ENCODE measurements around the gene JAG1. TPM values are rescaled to one million over a fixed set of nuclear protein-coding genes. Genes with fewer than 3 reads are reported as not detected.

The JAG1 gene
- total and polyA plus RNA-seq, 7 experiments from 2014 or later, result 0.07 to 7.0 (median 0.62) TPM; not detected in 2

GRCh38 chr20:10716855-10717254 lies 43.1 kb upstream of the JAG1 start:
- Histone ChIP-seq H3K4me3 (ENCODE audit: low read length) (no peak overlapping the region), H3K9me3 (ENCODE audit: control insufficient read depth in 2 of 3, low read length in 3 of 3) (no peaks in the 10 kb centered on the region), H3K36me3 (ENCODE audit: control insufficient read depth in 2 of 3, insufficient read depth in 3 of 3, low read length in 3 of 3) (no peaks in the 10 kb centered on the region), H3K4me1 (ENCODE audit: control insufficient read depth in 2 of 2, insufficient read depth in 2 of 2, low read length in 2 of 2) (no peaks in the 10 kb centered on the region), H3K27ac (ENCODE audit: low read depth, low read length) (no peak overlapping the region), H3K27me3 (ENCODE audit: control insufficient read depth in 2 of 2, insufficient read depth in 2 of 2, low read length in 2 of 2) (no peaks in the 10 kb centered on the region)
- peaks cover 8 to 45% (median 25%) of the 10 kb centered on the region in 5 donors for H3K27me3 Mint-ChIP-seq
- intact Hi-C loops (cut with micrococcal nuclease), result no loop called here
- no peaks in the 10 kb centered on the region for H3K36me3 Mint-ChIP-seq
- DNase-seq, result no peak
- H3K27ac Mint-ChIP-seq, result no peak overlapping the region
- H3K4me1 Mint-ChIP-seq, result no peaks in the 10 kb centered on the region
- no peaks in the 10 kb centered on the region for H3K9me3 Mint-ChIP-seq
- CTCF ChIA-PET, result no interaction called here
- H3K4me3 Mint-ChIP-seq, result no peak overlapping the region
- POLR2A ChIA-PET, result no interaction called here
- no peak for ATAC-seq

DNA sequence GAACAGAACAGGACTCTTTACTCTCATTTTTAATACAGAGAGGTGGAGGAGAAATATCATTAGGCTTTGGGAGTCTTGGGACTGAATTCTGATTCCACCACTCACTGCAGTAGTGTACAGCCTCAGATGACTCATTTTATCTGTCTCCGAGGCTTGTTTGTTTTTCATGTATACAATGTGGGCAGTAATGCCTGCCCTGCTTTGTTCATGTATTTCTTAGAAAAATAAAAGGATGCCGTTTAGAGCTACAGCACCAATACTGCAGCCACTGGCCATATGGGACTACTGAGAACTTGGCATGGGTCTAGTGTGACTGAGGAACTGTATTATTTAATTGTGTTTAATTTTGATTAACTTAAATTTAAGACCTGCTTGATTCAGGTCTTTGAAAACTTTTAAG lies 41.2 kb upstream of the JAG1 start:
- no peak overlapping the region for H3K4me3 ChIP-seq (ENCODE audit: low read length)
- ATAC-seq (no peak), DNase-seq (no peak)
- H3K4me1 ChIP-seq (ENCODE audit: control insufficient read depth in 2 of 2, insufficient read depth in 2 of 2, low read length in 2 of 2), result no peaks in the 10 kb centered on the region
- no peaks in the 10 kb centered on the region for H3K4me1 Mint-ChIP-seq
- H3K4me3 Mint-ChIP-seq, result no peak overlapping the region
- no peaks in the 10 kb centered on the region for H3K9me3 Mint-ChIP-seq
- H3K36me3 ChIP-seq (ENCODE audit: control insufficient read depth in 2 of 3, insufficient read depth in 3 of 3, low read length in 3 of 3), result no peaks in the 10 kb centered on the region
- no peaks in the 10 kb centered on the region for H3K36me3 Mint-ChIP-seq
- no peaks in the 10 kb centered on the region for H3K27me3 ChIP-seq (ENCODE audit: control insufficient read depth in 2 of 2, insufficient read depth in 2 of 2, low read length in 2 of 2)
- no peak overlapping the region for H3K27ac ChIP-seq (ENCODE audit: low read depth, low read length)
- no peaks in the 10 kb centered on the region for H3K9me3 ChIP-seq (ENCODE audit: control insufficient read depth in 2 of 3, low read length in 3 of 3)
- H3K27ac Mint-ChIP-seq, result no peak overlapping the region
- intact Hi-C loops (cut with micrococcal nuclease), result no loop called here
- POLR2A ChIA-PET, result no interaction called here
- CTCF ChIA-PET, result interaction anchor here (0.6 kb wide), 1 partner anchor 1965 kb away, joined by 3 read pairs; no protein-coding TSS in a partner anchor
- peaks cover 3 to 30% (median 17%) of the 10 kb centered on the region in 5 donors for H3K27me3 Mint-ChIP-seq

DNA sequence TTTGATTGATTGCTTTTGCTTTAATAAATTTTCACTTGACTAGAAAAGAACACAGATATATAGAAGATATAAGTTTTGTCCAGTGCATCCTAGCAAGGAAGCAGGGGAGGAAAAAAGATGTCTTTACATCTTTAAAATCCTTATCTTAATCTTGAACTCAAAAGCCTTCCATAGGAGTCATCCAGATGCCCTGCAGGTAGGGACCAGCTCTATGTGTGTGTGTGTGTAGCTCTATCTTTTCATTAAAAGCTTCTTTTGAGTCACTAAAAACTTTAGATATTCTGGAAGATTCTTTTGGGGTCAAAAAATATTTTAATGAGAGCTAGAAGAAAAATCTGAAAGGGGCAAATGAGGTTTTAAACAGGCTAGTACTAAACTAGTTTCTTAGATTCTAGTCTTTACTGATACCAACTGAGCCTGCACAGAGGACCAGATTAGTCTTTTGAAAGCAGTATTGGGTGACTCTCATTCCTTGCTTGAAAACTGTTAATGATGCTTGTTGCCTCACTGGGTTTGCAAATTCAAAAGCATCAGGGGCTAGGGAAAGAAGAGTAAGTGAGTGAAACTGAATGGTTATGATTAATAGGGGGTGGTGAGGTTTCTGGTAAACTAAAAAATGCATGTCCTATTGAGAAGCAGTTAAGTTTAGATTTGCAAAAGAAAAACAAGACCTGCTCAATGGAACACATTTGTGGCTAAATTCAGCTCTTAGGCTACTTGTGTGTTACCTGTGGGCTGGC lies 40.6 kb upstream of the JAG1 start:
- Histone ChIP-seq H3K27me3 (ENCODE audit: control insufficient read depth in 2 of 2, insufficient read depth in 2 of 2, low read length in 2 of 2) (no peaks in the 10 kb centered on the region), H3K36me3 (ENCODE audit: control insufficient read depth in 2 of 3, insufficient read depth in 3 of 3, low read length in 3 of 3) (no peaks in the 10 kb centered on the region), H3K4me1 (ENCODE audit: control insufficient read depth in 2 of 2, insufficient read depth in 2 of 2, low read length in 2 of 2) (no peaks in the 10 kb centered on the region), H3K4me3 (ENCODE audit: low read length) (no peak overlapping the region), H3K27ac (ENCODE audit: low read depth, low read length) (no peak overlapping the region), H3K9me3 (ENCODE audit: control insufficient read depth in 2 of 3, low read length in 3 of 3) (no peaks in the 10 kb centered on the region)
- intact Hi-C loops (cut with micrococcal nuclease), result no loop called here
- ChIA-PET POLR2A (no interaction called here), CTCF (interaction anchor here (0.6 kb wide), 1 partner anchor 1964 kb away, joined by 3 read pairs; no protein-coding TSS in a partner anchor)
- Mint-ChIP-seq H3K4me3 (no peak overlapping the region), H3K4me1 (no peaks in the 10 kb centered on the region), H3K27ac (no peak overlapping the region), H3K27me3 (peaks cover 0 to 29% (median 16%) of the 10 kb centered on the region in 5 donors), H3K9me3 (no peaks in the 10 kb centered on the region), H3K36me3 (no peaks in the 10 kb centered on the region)
- ATAC-seq (no peak), DNase-seq (no peak)

DNA sequence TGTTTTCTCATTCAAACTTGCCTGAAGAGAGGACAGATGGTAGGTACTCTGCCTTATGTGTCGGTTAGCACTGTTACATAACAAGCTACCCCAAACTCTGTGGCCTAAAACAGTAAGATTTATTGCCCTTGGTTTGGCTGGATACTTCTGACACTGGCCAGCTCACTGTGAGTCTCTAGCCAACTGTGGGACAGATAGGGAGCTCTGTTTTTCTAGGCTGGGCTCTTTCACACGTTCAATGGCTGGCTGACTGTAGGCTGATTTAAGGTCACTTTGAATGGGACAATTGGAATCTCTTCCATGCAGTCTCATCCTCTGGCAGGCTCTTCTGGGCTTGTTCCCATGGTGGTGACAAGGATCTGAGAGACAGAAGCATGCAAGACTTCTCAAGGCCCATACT lies 39.4 kb upstream of the JAG1 start:
- no peaks in the 10 kb centered on the region for H3K9me3 ChIP-seq (ENCODE audit: control insufficient read depth in 2 of 3, low read length in 3 of 3)
- ATAC-seq, result no peak
- POLR2A ChIA-PET, result no interaction called here

GRCh38 chr20:10711903-10712451 lies 38.2 kb upstream of the JAG1 start:
- H3K36me3 ChIP-seq (ENCODE audit: control insufficient read depth in 2 of 3, insufficient read depth in 3 of 3, low read length in 3 of 3), result no peaks in the 10 kb centered on the region
- no peak overlapping the region for H3K4me3 ChIP-seq (ENCODE audit: low read length)
- no peak overlapping the region for H3K4me3 Mint-ChIP-seq
- H3K27ac ChIP-seq (ENCODE audit: low read depth, low read length), result no peak overlapping the region
- H3K27me3 Mint-ChIP-seq, result peaks cover 0 to 19% (median 11%) of the 10 kb centered on the region in 5 donors
- H3K9me3 Mint-ChIP-seq, result no peaks in the 10 kb centered on the region
- ChIA-PET POLR2A (no interaction called here), CTCF (no interaction called here)
- H3K9me3 ChIP-seq (ENCODE audit: control insufficient read depth in 2 of 3, low read length in 3 of 3), result no peaks in the 10 kb centered on the region
- H3K27me3 ChIP-seq (ENCODE audit: control insufficient read depth in 2 of 2, insufficient read depth in 2 of 2, low read length in 2 of 2), result no peaks in the 10 kb centered on the region
- intact Hi-C loops (cut with micrococcal nuclease), result no loop called here
- H3K36me3 Mint-ChIP-seq, result no peaks in the 10 kb centered on the region
- DNase-seq, result no peak
- ATAC-seq, result no peak
- no peak overlapping the region for H3K27ac Mint-ChIP-seq
- no peaks in the 10 kb centered on the region for H3K4me1 Mint-ChIP-seq
- no peaks in the 10 kb centered on the region for H3K4me1 ChIP-seq (ENCODE audit: control insufficient read depth in 2 of 2, insufficient read depth in 2 of 2, low read length in 2 of 2)

More for the DNA sequence above, 39.4 kb upstream of the JAG1 start:
- Mint-ChIP-seq H3K4me3 (no peak overlapping the region), H3K9me3 (no peaks in the 10 kb centered on the region), H3K4me1 (no peaks in the 10 kb centered on the region), H3K27ac (no peak overlapping the region), H3K36me3 (no peaks in the 10 kb centered on the region), H3K27me3 (peaks cover 0 to 29% (median 17%) of the 10 kb centered on the region in 5 donors)
- H3K4me3 ChIP-seq (ENCODE audit: low read length), result no peak overlapping the region
- CTCF ChIA-PET, result no interaction called here
- H3K27ac ChIP-seq (ENCODE audit: low read depth, low read length), result no peak overlapping the region
- intact Hi-C loops (cut with micrococcal nuclease), result no loop called here
- DNase-seq, result no peak
- no peaks in the 10 kb centered on the region for H3K36me3 ChIP-seq (ENCODE audit: control insufficient read depth in 2 of 3, insufficient read depth in 3 of 3, low read length in 3 of 3)
- no peaks in the 10 kb centered on the region for H3K27me3 ChIP-seq (ENCODE audit: control insufficient read depth in 2 of 2, insufficient read depth in 2 of 2, low read length in 2 of 2)
- H3K4me1 ChIP-seq (ENCODE audit: control insufficient read depth in 2 of 2, insufficient read depth in 2 of 2, low read length in 2 of 2), result no peaks in the 10 kb centered on the region

- POLR2A ChIA-PET, result no interaction called here
- Histone ChIP-seq H3K9me3 (ENCODE audit: control insufficient read depth in 2 of 3, low read length in 3 of 3) (no peaks in the 10 kb centered on the region), H3K36me3 (ENCODE audit: control insufficient read depth in 2 of 3, insufficient read depth in 3 of 3, low read length in 3 of 3) (no peaks in the 10 kb centered on the region), H3K4me3 (ENCODE audit: low read length) (no peak overlapping the region), H3K27ac (ENCODE audit: low read depth, low read length) (no peak overlapping the region), H3K27me3 (ENCODE audit: control insufficient read depth in 2 of 2, insufficient read depth in 2 of 2, low read length in 2 of 2) (no peaks in the 10 kb centered on the region), H3K4me1 (ENCODE audit: control insufficient read depth in 2 of 2, insufficient read depth in 2 of 2, low read length in 2 of 2) (no peaks in the 10 kb centered on the region)
- no peak overlapping the region for H3K27ac Mint-ChIP-seq
- H3K9me3 Mint-ChIP-seq, result no peaks in the 10 kb centered on the region
- intact Hi-C loops (cut with micrococcal nuclease), result no loop called here
- H3K27me3 Mint-ChIP-seq, result peaks cover 0 to 13% (median 7%) of the 10 kb centered on the region in 5 donors
- no peaks in the 10 kb centered on the region for H3K4me1 Mint-ChIP-seq
- H3K36me3 Mint-ChIP-seq, result no peaks in the 10 kb centered on the region
- DNase-seq (no peak), ATAC-seq (no peak)
- CTCF ChIA-PET, result no interaction called here
- no peak overlapping the region for H3K4me3 Mint-ChIP-seq
Measured at GRCh38 chr20:10710991-10711775, 37.4 kb upstream of the JAG1 start.

All from naive thymus-derived CD4-positive, alpha-beta T cell (primary cell).